Middle frontal gyrus (tissue), 1 donor: ENCODE data around the gene ETS1.

Experiments used
- DNase-seq: peaks from one replicate; pipeline ENCODE4 v3.0.0-alpha.2; 2015; ENCODE audit warnings: low spot score; ENCODE audit errors: extremely low spot score

The ETS1 gene, protein sequence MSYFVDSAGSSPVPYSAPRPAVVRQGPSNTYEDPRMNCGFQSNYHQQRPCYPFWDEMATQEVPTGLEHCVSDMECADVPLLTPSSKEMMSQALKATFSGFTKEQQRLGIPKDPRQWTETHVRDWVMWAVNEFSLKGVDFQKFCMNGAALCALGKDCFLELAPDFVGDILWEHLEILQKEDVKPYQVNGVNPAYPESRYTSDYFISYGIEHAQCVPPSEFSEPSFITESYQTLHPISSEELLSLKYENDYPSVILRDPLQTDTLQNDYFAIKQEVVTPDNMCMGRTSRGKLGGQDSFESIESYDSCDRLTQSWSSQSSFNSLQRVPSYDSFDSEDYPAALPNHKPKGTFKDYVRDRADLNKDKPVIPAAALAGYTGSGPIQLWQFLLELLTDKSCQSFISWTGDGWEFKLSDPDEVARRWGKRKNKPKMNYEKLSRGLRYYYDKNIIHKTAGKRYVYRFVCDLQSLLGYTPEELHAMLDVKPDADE

DNA sequence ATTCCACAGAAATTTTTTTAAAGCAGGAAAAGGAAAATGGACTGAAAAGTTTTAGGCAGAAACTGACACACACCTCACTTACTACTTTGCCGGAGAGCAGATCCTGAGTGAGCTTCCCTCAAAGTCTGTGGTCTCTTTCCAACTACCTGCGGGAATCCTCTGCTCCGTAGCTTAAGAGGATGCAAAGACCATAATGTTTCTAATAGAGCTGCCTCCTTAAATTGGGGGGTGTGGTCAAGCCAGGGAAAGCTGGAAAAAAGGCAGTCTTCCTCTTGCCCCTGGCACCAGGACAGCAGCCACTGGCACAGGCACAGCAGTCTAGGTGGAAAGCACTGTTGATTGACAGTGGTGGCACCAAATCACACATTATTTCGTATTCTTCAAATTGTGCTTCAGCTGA lies at the start of gene ETS1:
Gene ETS1, minus strand, starts transcription at position 144 of the 400 bp plus-strand sequence. CDS start 14,428 bp downstream, outside the sequence.
- DNase-seq: no peak

DNA sequence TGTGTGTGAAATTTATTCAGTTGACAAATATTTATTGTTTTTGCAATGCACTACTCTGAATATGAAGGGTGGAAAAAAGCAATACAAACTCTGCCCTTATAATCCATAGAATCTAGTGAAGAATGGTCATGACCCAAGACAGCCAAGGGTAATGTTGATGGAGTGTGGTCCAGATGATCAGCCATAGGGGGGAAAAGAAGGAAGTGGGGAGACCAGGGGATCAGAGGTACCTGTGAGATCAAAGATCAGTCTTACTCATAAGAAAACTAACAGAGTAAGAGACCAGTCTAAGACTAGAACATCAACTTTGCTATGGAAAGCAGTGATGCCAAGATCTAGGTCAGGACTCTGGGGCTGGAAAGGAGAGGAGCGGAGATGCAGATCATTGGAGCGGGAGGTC lies 47.0 kb upstream of the ETS1 start:
- DNase-seq: no peak

DNA sequence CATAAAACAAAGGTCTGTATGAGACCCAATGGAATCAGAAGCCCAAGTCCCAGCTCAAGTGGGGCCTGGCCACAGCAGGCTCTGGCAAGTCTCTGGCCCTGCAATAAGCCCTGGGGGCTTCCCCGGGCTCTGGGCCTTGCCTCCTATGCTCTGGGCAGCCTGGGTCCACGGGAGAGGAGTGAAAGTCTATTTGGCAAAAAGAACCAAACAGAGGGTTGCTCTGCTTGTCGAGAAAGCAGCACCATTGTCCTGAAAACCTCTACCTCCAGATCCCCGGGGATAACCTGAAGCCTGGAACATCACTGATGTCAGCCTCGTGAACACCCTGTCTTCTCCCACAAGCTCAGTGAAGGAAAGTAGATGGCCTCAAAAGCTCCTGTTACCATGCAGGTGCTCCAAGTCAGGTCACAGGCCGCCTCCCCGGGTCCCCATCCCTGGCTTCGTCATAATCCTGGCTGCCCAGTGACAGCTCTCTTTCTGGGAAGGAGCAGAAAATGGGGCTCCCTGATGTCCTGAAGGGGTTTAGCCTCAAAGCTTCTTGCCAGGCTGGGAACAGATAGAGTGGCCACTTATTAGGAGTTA lies 46.1 kb upstream of the ETS1 start:
- DNase-seq: no peak

DNA sequence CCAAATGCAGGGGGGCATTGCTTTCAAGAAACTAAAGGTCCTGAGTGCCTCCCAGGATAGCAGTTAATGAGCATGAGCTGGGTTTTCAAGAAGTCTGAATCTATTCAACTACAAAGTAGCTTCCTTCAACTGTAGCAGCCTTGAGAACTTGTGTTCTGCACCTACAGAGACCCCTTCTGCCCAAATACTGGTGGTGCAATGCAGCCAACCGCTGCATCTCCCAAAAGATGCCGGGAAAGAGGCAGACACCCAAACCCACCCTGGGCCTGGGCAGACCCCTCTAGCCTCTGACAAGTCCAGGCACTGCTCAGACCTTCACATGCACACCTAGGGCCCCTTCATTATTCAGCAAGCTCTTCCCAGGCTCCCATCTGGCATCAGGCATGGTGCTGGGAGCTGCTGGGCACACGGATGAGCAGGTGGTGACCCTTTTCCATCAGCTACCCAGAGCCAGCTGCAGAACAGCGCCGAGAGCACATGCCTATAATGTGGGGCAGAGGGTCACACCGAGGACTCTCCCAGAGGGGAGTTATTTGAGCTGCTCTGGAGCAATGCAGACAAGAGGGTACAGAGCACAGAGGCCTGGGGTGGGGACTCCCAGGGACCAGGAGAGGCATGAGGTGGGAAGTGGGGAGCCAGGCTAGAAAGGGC lies 44.9 kb upstream of the ETS1 start:
- no peak for DNase-seq

DNA sequence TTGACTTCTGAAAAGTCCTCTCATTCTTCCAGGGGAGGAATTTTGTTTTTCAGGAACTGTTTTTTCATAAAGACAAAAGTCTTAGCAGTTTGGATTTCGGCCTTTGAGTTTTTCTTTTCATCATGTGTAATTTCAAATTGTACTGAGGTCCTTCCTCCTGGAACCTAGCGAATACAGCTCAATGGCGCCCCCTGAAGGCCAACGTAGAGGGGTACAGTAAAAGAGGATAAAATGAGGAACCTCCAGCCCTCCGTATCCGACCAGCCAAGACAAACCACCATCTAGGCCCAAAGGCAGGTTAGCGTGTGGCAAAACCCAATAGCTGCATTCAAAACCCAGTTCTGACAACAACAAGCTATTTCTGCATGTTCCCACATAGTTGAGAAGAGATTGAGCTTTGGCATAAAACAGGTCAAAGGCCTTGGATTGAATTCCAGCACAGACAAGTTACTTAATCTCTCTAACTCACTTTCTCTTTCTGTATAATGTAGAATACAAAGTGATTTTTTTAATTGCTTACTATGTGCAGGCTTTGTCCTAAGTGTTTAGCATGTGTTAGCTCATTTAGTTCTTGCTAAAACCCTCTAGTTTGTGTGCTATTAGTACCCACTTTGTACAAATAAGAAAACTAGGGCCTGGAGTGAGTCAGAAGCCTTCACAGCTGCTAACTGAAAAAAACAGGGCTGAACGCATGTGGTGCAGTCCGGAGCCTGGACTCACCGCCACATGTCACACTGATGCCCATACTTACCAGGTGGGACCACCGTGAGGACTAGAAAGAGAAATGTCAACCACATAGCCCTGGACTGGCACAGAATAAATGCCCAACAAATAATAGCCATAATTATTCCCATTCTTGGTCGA lies 43.2 kb upstream of the ETS1 start:
- DNase-seq: peak; percentile 42

DNA sequence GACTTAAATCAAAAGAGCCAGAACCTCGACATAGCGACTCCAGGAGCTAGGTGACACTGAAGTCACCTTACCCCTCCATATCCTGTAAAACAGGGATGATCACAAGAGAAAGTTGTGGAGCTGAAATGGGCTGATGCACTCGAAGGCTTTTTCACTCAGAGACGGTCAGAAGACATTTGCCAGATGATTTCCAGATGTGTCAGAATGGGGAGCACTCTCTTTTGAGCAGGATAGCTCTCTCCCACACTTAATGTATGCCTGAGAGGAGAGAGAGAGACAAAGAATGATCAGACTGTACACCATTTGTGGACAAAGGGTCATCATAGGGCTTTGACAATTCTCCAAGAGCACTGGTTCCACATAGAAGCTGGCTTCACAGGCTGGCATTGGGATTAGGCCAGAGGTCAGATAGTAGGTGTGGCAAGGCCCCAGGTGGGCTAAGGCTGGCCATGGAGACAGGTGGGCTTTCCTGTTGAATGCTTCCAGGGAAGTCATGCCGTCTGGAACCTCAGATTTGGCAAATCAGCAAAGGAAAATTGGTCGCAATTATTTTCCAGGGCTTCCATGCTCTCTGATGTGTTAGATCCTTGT lies 42.3 kb upstream of the ETS1 start:
- DNase-seq: no peak

DNA sequence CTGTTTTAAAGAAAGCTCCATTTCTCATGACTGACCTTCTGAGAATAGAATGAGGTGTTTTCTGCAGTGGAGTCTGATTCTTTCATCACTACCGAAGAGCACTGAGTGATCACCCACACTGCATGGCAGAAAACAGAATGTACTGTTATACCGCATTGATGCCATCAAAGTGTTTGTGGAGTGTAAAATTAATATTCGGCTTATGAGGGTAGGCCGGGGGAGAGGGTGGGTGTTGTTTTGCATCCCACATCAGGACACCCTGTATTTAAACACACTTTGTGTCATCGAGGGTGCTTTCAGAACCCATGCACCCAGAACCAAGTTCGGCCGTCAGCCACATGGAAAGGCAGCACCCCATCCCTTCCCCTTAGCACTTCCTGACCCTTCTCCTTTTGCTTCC lies 41.3 kb upstream of the ETS1 start:
- DNase-seq: no peak

DNA sequence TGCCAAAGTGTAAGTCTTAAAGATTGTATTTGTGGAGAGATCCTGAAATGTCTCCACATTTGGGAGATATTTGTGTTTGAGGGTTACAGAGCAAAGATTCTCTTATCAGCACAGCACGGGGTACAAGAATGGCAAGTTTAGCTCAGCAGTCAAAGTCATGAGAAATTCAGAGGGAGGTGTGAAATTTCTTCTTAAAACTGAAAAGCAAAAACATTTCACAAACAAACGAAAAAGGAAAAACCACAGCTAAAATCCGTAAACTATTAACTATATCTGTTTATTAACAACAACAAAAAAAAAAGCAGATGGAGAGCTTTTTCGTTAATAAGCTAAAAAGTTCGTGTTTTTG lies 40.9 kb upstream of the ETS1 start:
- DNase-seq: no peak

DNA sequence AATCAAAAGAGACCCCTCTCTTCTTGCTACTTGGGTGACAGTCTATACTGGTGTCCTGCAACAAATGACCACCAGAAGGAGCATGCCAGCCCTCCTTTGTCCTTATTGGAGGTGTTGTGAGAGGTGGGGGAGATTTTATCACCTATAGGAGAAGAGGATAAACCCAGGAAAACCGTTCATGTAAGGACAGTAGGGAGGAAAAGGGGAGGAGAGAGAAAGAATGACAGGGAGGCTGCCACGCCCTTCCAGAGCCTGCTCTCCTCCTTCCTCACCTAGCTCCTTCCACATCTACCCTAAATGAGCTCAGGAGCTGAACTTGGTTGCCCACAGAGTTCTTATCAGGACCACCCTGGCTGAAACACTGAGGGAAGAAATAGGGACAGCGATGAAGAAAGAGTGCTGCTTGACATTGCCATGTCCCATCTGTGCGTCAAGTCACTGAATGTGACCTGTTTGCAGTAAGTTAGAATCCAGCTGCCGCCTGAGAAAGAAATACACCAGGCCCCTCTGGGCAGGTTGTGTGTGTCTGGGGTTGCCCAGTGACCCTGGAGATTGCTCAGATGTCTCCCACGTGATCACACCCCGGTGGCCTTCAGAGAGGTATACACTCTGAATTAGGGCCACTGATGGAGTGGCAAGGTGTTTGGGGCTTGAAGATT lies 40.4 kb upstream of the ETS1 start:
- no peak for DNase-seq

DNA sequence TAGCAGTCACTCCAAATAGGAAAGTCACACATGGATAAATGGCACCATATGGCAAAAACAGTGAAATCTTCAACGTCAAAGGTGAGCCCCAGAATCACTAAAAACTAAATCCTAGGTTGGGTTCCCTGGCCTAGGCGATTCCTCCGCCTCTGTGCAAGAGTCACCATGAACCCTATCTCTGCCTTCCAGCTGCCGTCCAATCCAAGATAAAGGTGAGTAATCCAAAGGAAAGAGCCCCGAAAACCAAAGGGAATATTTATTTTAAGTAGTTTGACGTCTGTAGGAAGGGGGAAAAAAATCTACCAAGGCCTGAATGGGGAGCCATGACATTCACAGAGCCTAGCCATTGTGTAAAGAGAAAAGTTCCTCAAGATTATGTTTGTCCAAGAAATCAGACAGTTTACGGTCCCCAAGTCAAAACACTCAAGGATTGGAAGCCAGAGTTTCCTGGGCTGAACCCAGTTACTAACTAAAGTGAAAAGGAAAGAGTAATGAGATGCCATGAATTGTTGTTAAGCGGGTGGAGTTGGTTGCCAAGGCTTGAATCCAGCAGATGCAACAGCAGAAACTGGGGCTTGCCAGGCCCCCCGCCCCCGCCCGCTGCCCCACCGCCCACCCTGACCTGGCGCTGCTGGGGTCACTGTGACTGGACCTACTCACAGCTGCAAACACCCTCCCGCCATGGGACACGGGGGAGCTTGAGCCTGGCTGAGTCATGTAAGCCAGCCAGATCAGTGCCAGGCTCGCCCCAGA lies 39.7 kb upstream of the ETS1 start:
- DNase-seq: no peak

DNA sequence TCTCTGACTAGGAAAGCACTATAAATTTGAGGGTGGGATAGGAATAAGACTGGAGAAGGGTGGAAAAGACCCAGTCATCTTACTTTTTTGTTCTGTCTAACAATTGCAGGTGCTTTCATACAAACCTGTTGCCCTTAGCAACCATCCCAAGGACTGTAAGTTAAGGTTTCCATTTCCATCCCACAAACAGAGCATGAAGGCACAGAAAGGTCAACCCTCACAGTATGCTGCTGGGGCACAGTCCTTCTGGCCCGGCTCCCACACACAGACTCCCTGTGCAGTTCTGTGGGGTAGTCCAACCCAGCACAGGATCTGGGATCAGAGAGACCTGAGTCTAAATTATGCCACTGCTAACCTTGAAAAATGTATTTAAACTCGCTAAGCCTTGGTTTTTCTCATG lies 38.4 kb upstream of the ETS1 start:
- DNase-seq: no peak

DNA sequence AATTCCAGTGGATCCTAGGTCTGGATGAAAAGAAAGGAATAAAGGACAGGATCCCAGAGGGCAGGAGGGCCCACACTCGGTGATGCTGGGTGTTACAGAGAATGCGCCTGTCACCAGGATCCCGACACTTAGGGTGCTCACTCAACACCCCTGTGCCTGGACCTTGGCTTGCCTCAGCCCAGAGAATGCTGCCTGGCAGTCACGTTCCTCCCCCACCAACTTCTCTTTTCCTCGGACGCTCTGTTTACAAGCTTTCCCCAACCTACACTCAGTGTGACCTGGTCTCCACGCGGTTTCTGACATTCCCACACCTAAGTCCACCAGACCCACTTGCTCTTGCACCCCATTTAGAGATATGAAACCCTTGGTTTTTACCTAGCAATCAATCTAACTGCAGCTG lies 38.0 kb upstream of the ETS1 start:
- DNase-seq: no peak

DNA sequence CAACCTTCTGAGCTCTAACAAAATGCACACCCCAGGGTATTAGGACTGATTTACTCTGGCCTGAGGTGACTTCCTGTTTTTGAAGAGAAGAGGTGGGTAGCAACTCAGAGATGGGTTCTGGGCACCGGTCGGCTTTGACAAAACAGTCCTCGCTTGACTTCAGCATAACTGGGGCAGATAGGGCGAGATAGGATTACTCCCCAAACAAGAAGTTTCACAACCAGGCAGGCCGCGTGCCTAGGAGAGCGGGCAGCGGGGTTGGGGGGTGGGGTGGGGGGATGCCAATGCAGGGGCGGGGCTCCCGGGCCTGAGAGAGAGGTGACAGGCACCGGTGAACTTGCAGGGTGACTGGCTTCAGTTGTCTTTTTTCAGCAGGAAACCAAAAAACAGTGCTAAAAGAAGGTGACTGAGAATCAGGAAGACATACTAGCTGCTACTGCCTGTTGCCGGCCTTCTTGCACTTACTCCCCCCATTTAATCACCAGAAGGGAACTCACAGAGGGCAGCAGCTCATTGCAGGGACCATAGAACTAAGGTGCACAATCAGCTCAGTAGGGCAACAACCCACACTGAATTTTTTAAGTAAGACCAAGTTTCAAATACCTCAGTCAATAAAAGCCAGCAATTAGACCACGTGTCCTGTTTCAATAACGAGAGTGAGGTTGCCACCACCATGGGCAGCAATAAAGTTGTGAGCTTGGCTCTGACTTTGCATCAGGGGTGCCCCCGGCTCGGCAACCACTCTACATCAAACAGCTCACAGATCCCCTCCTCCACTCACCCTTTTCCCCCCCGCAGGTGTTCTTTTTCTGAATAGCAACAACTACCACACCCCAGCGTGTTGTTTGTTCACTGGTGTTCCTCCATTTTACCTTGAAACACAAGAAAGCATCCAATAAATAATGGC lies 37.2 kb upstream of the ETS1 start:
- DNase-seq: no peak

DNA sequence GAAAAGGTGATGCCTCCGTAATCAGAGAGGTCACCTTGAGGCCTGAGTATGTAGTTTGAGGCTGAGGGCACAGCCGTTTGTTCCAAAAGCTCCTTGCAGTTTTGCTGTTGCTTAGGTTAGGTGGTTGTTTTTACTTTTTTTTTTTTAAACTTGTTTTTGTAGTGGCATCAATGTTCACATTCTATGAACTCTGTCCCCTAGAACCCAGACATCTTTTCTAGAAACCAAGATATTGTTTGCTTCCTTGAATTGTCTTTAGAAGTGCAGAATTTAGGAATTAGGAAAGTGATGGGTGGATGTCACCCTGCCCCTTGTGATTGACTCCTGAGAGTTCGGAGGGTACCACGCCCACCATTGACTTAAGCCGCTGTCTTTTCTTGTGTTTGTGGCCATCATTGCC lies 35.7 kb upstream of the ETS1 start:
- DNase-seq: no peak

DNA sequence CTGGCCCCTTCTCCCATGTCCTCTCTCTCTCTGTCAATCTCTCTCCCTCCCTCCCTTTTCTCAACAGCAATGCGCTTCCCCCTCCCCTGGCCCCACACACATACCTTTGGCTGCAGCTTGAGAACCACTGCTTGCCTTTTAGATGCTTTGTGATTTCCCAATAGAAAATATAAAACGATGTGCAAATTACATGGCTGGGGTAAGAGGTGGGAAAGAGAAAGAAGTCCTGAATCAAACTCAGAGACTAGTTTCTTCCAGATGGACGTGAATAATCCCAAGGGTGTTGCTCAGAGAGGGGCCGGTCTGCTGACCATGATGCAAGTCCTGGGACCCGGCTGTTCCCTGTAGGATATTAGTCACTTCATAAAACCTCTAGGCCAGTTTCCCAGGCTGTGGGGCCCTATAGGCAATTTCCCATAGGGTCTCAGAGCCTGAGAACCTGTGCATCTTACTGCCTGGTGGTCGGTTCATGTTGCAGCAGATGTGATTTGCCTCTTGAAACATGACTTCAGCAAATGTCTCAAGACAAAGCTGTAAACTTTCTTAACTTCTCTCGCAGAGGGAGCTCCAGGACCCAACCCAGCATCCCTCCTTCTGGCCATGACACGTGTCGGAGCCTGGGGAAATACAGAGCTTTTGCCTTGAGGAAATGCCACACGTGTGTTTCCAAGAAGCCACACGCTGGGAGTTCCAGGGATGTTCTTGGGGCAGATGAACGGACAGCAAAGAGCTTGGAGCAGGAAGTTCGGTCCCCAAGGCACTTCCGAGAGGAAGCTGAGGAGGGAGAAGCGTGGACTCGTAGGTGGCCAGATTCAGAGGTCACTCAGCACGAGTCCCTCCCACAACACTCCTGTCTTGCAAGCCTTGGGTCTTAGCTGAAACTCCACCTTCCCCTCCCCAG lies 34.5 kb upstream of the ETS1 start:
- DNase-seq: no peak

DNA sequence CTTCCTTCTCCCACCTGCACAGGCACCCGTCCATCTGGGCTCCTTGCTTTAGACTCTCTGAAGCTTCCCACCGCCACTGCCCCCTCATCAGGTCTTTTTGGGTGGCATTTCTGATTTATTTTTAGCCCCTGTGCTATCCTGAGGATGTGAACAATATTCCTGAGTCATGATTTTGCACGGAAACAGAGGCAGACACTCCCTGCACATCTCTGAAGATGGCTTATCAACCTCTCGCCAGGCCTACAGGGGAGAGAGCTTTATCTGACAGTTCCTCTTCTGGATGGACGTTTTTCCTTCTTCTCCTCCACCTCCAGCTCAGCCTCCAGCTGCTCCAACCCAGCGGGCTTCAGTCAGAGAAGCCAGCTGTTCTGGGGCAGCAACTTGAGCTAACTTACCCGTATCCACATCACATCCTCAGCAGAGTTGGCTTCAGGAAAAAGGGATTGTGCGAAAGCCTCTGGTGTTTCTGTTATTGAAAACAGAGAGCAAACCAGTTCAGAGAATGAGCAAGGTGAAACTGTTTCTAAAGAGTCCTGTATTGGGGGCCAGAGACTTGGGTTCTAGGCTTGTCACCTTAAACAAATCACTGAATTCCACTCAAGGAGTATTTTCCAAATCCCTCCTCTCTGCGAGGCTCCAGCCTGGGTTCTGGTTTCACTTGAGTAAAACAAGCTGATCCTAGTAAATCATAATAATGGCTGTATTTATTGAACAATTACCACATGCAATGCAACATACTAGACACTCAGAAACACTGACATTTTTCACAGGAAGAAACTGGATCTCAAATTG lies 33.1 kb upstream of the ETS1 start:
- no peak for DNase-seq
